GM15510 (cell line): ENCODE measurements around the gene TMEM259.

Experiments used
- POLR2A ChIP-seq: IDR thresholded peaks from 3 replicates; pipeline ENCODE4 v1.6.1; 2011; ENCODE audit warnings: borderline replicate concordance; ENCODE audit not compliant: insufficient read length; ENCODE audit errors: extremely low read depth

The TMEM259 gene

GRCh38 chr19:996051-996838, 24.7 kb downstream of the TMEM259 start:
- no peak for TF ChIP-seq POLR2A

GRCh38 chr19:995051-995827, 25.7 kb downstream of the TMEM259 start:
- TF ChIP-seq POLR2A, result no peak

GRCh38 chr19:994516-994915, 26.4 kb downstream of the TMEM259 start:
- no peak for TF ChIP-seq POLR2A

GRCh38 chr19:993831-994393, 27.0 kb downstream of the TMEM259 start:
- TF ChIP-seq POLR2A, result no peak

GRCh38 chr19:993361-993830, 27.5 kb downstream of the TMEM259 start:
- TF ChIP-seq POLR2A, result no peak

GRCh38 chr19:992670-993055, 28.3 kb downstream of the TMEM259 start:
- TF ChIP-seq POLR2A, result no peak

- no peak for TF ChIP-seq POLR2A
Measured at GRCh38 chr19:991932-992669, 28.8 kb downstream of the TMEM259 start.

- no peak for TF ChIP-seq POLR2A
Measured at GRCh38 chr19:991174-991931, 29.6 kb downstream of the TMEM259 start.

GRCh38 chr19:990746-991145, 30.2 kb downstream of the TMEM259 start:
- TF ChIP-seq POLR2A, result no peak

GRCh38 chr19:990119-990571, 30.8 kb downstream of the TMEM259 start:
- TF ChIP-seq POLR2A, result no peak

- no peak for TF ChIP-seq POLR2A
Measured at GRCh38 chr19:989381-990081, 31.4 kb downstream of the TMEM259 start.

- TF ChIP-seq POLR2A, result no peak
Measured at GRCh38 chr19:988510-988909, 32.4 kb downstream of the TMEM259 start.

- TF ChIP-seq POLR2A, result no peak
Measured at GRCh38 chr19:988081-988480, 32.8 kb downstream of the TMEM259 start.
